Neutrophil (primary cell): ENCODE data around the gene RIN3.

Source experiments
- H3K27ac ChIP-seq: fragments of 200-600 bp; sonication (generic); 2 replicates; pipeline ENCODE4 v1.5.1; 2016; ENCODE audit warnings: mild to moderate bottlenecking, moderate library complexity
- H3K27me3 ChIP-seq: fragments of 200-600 bp; sonication (generic); 2 replicates; pipeline ENCODE4 v1.6.0; 2016; ENCODE audit warnings: mild to moderate bottlenecking
- H3K36me3 ChIP-seq: fragments of 200-600 bp; sonication (generic); 2 replicates; pipeline ENCODE4 v1.5.1; 2017
- H3K4me1 ChIP-seq, 2 experiments: fragments of 200-600 bp in 1 of 2; sonication (generic) in 1 of 2; 1 replicate in 1 of 2; 2 replicates in 1 of 2; pipeline versions ENCODE4 v1.5.1 to v1.6.1; 2013 to 2016; ENCODE audit warnings: low read depth in 1 of 2, low read length in 1 of 2, mild to moderate bottlenecking in 1 of 2, moderate library complexity in 1 of 2; ENCODE audit not compliant: control insufficient read depth in 1 of 2, insufficient read depth in 1 of 2
- H3K4me3 ChIP-seq, 2 experiments: fragments of 200-600 bp in 1 of 2; sonication (generic) in 1 of 2; 1 replicate in 1 of 2; 2 replicates in 1 of 2; pipeline ENCODE4 v1.5.1; 2013 to 2016; ENCODE audit warnings: low read depth in 1 of 2, low read length in 1 of 2, mild to moderate bottlenecking in 1 of 2, moderate library complexity in 1 of 2
- H3K9me3 ChIP-seq: fragments of 200-600 bp; sonication (generic); 2 replicates; pipeline ENCODE4 v1.5.1; 2016
- TF ChIP-seq, protein P1 (sequence below): fragments of 200-600 bp; sonication (generic); IDR thresholded peaks from 2 replicates; pipeline ENCODE4 v1.5.1; 2016; ENCODE audit warnings: antibody characterized with exemption

Gene RIN3

DNA sequence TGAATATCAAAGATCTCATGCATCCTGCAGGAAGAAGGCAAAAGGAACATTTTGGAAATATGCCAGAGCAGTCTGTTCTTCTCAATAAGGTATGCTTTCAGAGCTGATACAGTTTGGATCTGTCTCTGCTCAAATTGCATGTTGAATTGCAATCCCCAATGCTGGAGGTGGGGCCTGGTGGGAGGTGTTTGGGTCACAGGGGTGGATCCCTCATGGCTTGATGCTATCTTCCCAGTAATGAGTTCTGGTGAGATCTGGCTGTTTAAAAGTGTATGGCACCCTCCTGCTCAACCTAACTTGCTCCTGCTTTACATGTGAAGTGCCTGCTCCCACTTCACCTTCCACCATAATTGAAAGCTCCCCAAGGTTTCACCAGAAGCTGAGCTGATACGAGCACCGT lies 76.6 kb downstream of the RIN3 start:
- Histone ChIP-seq H3K27ac (no peak overlapping the region), H3K36me3 (no peaks in the 10 kb centered on the region), H3K4me1 (peaks cover 40 to 42% of the 10 kb centered on the region in 2 experiments), H3K9me3 (no peaks in the 10 kb centered on the region), H3K27me3 (no peaks in the 10 kb centered on the region), H3K4me3 (no peak overlapping the region)
- TF ChIP-seq, protein P1, sequence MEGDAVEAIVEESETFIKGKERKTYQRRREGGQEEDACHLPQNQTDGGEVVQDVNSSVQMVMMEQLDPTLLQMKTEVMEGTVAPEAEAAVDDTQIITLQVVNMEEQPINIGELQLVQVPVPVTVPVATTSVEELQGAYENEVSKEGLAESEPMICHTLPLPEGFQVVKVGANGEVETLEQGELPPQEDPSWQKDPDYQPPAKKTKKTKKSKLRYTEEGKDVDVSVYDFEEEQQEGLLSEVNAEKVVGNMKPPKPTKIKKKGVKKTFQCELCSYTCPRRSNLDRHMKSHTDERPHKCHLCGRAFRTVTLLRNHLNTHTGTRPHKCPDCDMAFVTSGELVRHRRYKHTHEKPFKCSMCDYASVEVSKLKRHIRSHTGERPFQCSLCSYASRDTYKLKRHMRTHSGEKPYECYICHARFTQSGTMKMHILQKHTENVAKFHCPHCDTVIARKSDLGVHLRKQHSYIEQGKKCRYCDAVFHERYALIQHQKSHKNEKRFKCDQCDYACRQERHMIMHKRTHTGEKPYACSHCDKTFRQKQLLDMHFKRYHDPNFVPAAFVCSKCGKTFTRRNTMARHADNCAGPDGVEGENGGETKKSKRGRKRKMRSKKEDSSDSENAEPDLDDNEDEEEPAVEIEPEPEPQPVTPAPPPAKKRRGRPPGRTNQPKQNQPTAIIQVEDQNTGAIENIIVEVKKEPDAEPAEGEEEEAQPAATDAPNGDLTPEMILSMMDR = no peak

DNA sequence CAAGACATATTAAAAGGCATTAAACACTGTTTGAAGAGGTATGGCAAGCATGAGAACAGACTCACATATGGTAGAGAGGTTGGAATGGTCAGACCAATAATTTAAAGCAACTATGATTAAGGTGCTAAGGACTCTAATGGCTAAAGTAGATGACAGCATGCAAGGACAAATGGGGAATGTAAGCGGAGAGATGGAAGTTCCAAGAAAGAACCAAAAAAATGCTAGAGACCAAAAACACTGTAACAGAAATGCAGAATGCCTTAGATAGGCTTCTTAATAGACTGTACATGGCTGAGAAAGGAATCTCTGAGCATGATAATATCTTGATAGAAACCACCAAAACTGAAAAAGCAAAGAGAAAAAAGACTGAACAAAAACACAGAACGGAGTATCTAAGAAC lies 77.4 kb downstream of the RIN3 start:
- Histone ChIP-seq H3K9me3 (no peaks in the 10 kb centered on the region), H3K4me3 (no peak overlapping the region), H3K27me3 (no peaks in the 10 kb centered on the region), H3K27ac (no peak overlapping the region), H3K36me3 (no peaks in the 10 kb centered on the region), H3K4me1 (peaks cover 33 to 34% of the 10 kb centered on the region in 2 experiments)
- TF ChIP-seq, protein P1 = no peak

DNA sequence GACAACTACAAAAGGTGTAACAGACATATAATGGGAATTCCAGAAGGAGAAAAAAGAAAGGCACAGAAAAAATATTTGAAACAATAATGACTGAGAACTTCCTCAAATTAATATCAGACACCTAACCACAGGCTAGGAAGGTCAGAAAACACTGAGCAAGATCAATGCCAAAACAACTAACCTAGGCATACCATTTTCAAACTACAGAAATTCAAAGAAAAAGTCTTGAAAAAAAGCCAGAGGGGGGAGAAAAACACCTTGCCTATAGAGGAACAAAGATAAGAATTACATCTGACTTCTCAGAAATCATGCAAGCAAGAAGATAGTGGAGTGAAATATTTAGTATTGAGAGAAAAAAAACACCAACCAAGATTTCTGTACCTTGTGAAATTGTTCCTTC lies 77.8 kb downstream of the RIN3 start:
- TF ChIP-seq, protein P1 = no peak
- Histone ChIP-seq H3K4me3 (no peak overlapping the region), H3K9me3 (no peaks in the 10 kb centered on the region), H3K27me3 (no peaks in the 10 kb centered on the region), H3K36me3 (no peaks in the 10 kb centered on the region), H3K27ac (no peak overlapping the region), H3K4me1 (peaks cover 29 to 30% of the 10 kb centered on the region in 2 experiments)

DNA sequence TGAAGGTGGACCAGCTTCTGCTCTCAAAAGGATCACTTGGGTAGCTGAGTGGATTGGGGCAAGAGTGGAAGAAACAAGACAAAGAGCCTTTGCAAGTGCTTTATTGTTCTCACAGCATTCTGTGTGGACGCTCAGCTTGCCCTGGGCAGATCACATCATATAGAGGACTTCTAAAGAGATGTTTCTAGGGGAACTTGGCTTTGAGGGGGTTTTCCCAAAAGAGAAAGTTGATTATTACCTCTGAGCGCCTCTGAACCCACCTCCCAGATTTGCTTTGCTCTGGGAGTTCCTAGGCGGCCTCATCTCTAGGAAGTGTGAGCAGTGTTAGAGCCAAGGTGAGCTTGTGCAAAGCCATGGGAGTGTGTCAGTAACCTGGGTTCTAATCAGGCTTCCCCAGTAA lies 81.7 kb downstream of the RIN3 start:
- Histone ChIP-seq H3K27me3 (no peaks in the 10 kb centered on the region), H3K27ac (peak overlapping the region; percentile 4), H3K36me3 (no peaks in the 10 kb centered on the region), H3K4me1 (peaks cover 6 to 7% of the 10 kb centered on the region in 2 experiments), H3K9me3 (no peaks in the 10 kb centered on the region), H3K4me3 (no peak overlapping the region)
- TF ChIP-seq, protein P1 = no peak

DNA sequence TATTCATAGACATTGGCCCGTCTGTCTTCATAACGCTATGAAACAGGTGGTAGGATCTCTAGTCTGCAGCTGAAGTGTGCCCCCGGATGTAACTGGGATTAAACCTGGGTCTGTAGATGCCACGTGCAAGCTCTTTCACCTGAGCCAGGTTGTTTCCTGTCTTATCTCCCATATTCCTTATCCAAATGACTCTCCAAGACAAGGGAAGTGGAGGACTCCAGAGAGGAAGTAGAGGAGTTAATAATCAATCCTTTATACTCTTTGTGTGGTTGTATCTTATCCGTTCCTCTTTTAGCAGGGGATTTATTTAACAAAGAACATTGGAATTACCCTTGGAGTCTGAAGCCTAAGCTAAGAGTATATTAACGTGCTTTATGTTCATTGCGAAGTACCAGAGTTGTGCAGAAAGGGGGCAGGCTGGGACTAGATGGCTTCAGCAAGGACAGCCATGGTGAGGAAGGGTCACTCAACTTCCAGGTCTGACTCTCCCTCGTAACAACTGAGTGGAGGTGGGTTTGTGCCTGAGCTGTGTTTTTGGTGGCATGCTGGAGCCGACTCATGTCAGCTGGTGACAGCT lies 82.8 kb downstream of the RIN3 start:
- Histone ChIP-seq H3K27ac (no peak overlapping the region), H3K27me3 (no peaks in the 10 kb centered on the region), H3K4me3 (no peak overlapping the region), H3K4me1 (peaks cover 10 to 12% of the 10 kb centered on the region in 2 experiments), H3K36me3 (no peaks in the 10 kb centered on the region), H3K9me3 (no peaks in the 10 kb centered on the region)
- TF ChIP-seq, protein P1 = no peak
